ENCODE measurements around the gene LRRC51.

The LRRC51 gene

DNA sequence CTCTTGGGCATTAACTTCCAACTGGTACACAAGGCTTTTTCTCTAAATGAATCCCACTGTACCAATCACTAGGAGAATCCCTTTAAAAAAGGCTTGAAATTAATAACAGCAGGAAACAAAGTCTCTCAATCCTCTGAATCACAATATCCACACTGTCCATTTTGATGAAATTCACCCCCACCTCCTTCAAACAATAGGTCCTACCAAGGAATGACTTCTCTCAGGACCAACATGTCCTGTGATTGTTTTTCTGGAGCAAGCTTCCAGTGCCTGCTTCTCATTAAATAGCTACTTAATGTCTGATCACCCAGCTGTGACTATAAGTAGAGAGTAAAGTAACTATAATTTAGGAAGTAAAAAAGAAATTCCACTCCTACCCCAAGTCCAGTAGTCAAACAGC, 13.4 kb upstream of the LRRC51 start:
- Histone ChIP-seq H4K20me1 (ENCODE audit: insufficient read depth, low read length, poor library complexity, severe bottlenecking) (peaks cover 47% of the 10 kb centered on the region), H3F3A (ENCODE audit: low read depth) (no peaks in the 10 kb centered on the region), H3K79me2 (ENCODE audit: insufficient read depth, low read length) (peaks cover 91% of the 10 kb centered on the region), H3K36me3 (ENCODE audit: insufficient read depth, low read length) (peaks cover 40% of the 10 kb centered on the region; the same call in 1 of the 2 replicates), H3K4me3 (ENCODE audit: low read length, poor library complexity, severe bottlenecking) (no peak overlapping the region), H2AFZ (ENCODE audit: low read length) (no peak overlapping the region), H3K9me3 (ENCODE audit: insufficient read depth, low read depth, low read length) (no peaks in the 10 kb centered on the region), H3K9me2 (replicated peaks; ENCODE audit: low read depth, low read length) (no peaks in the 10 kb centered on the region), H3K9ac (ENCODE audit: low read depth, low read length, poor library complexity, severe bottlenecking) (no peak overlapping the region), H3K4me1 (ENCODE audit: insufficient read depth, low read length, poor library complexity, severe bottlenecking) (peaks cover 24% of the 10 kb centered on the region), H3K27me3 (ENCODE audit: insufficient read depth, low read length, poor library complexity, severe bottlenecking) (no peaks in the 10 kb centered on the region), H3K4me2 (ENCODE audit: low read depth, low read length, poor library complexity, severe bottlenecking) (no peak overlapping the region)
- TF ChIP-seq EZH2phosphoT487 (IDR thresholded peaks at IDR 0.05; ENCODE audit: borderline replicate concordance), result no peak
- TF ChIP-seq, protein P1, sequence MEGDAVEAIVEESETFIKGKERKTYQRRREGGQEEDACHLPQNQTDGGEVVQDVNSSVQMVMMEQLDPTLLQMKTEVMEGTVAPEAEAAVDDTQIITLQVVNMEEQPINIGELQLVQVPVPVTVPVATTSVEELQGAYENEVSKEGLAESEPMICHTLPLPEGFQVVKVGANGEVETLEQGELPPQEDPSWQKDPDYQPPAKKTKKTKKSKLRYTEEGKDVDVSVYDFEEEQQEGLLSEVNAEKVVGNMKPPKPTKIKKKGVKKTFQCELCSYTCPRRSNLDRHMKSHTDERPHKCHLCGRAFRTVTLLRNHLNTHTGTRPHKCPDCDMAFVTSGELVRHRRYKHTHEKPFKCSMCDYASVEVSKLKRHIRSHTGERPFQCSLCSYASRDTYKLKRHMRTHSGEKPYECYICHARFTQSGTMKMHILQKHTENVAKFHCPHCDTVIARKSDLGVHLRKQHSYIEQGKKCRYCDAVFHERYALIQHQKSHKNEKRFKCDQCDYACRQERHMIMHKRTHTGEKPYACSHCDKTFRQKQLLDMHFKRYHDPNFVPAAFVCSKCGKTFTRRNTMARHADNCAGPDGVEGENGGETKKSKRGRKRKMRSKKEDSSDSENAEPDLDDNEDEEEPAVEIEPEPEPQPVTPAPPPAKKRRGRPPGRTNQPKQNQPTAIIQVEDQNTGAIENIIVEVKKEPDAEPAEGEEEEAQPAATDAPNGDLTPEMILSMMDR (conservative IDR thresholded peaks at IDR 0.05; ENCODE audit: low read length), result no peak

DNA sequence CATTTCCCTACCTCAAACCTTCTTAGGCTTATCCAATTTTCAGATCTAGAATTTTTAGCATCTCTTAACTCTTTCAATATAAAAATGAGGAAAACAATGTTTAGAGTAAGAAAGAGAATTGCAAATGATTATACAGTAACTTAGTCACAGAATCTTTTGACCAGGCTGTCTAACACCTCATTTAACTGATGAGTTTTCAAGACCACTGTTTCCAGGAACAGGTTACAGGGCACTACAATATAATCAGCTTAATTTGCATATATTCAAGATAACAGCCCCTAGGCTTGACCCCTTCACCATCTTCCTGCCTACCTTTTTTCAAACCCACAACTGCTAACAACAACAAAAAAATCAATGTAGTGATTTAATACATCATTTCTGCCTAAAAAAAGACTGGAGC, 13.0 kb upstream of the LRRC51 start:
- Histone ChIP-seq H4K20me1 (ENCODE audit: insufficient read depth, low read length, poor library complexity, severe bottlenecking) (peaks cover 47% of the 10 kb centered on the region), H3K9me2 (replicated peaks; ENCODE audit: low read depth, low read length) (no peaks in the 10 kb centered on the region), H3K36me3 (ENCODE audit: insufficient read depth, low read length) (peaks cover 37% of the 10 kb centered on the region; the same call in 1 of the 2 replicates), H3K4me2 (ENCODE audit: low read depth, low read length, poor library complexity, severe bottlenecking) (no peak overlapping the region), H3K79me2 (ENCODE audit: insufficient read depth, low read length) (peaks cover 92% of the 10 kb centered on the region), H3K27me3 (ENCODE audit: insufficient read depth, low read length, poor library complexity, severe bottlenecking) (no peaks in the 10 kb centered on the region), H3K9ac (ENCODE audit: low read depth, low read length, poor library complexity, severe bottlenecking) (no peak overlapping the region), H3K4me3 (ENCODE audit: low read length, poor library complexity, severe bottlenecking) (no peak overlapping the region), H2AFZ (ENCODE audit: low read length) (no peak overlapping the region), H3K9me3 (ENCODE audit: insufficient read depth, low read depth, low read length) (no peaks in the 10 kb centered on the region), H3K4me1 (ENCODE audit: insufficient read depth, low read length, poor library complexity, severe bottlenecking) (peaks cover 27% of the 10 kb centered on the region), H3F3A (ENCODE audit: low read depth) (no peaks in the 10 kb centered on the region)
- TF ChIP-seq, protein P1 (conservative IDR thresholded peaks at IDR 0.05; ENCODE audit: low read length), result no peak
- TF ChIP-seq EZH2phosphoT487 (IDR thresholded peaks at IDR 0.05; ENCODE audit: borderline replicate concordance), result no peak

- Histone ChIP-seq H3K9me2 (replicated peaks; ENCODE audit: low read depth, low read length) (no peaks in the 10 kb centered on the region), H2AFZ (ENCODE audit: low read length) (no peak overlapping the region), H3K79me2 (ENCODE audit: insufficient read depth, low read length) (peaks cover 94% of the 10 kb centered on the region), H3F3A (ENCODE audit: low read depth) (no peaks in the 10 kb centered on the region), H3K9ac (ENCODE audit: low read depth, low read length, poor library complexity, severe bottlenecking) (peak overlapping the region; percentile 41), H3K36me3 (ENCODE audit: insufficient read depth, low read length) (peaks cover 34% of the 10 kb centered on the region; the same call in 1 of the 2 replicates), H3K4me2 (ENCODE audit: low read depth, low read length, poor library complexity, severe bottlenecking) (peak overlapping the region; percentile 58), H3K27me3 (ENCODE audit: insufficient read depth, low read length, poor library complexity, severe bottlenecking) (no peaks in the 10 kb centered on the region), H3K9me3 (ENCODE audit: insufficient read depth, low read depth, low read length) (no peaks in the 10 kb centered on the region), H3K4me1 (ENCODE audit: insufficient read depth, low read length, poor library complexity, severe bottlenecking) (peaks cover 33% of the 10 kb centered on the region), H4K20me1 (ENCODE audit: insufficient read depth, low read length, poor library complexity, severe bottlenecking) (peaks cover 47% of the 10 kb centered on the region), H3K4me3 (ENCODE audit: low read length, poor library complexity, severe bottlenecking) (peak overlapping the region; percentile 35)
- TF ChIP-seq, protein P1 (conservative IDR thresholded peaks at IDR 0.05; ENCODE audit: low read length), result no peak
- TF ChIP-seq EZH2phosphoT487 (IDR thresholded peaks at IDR 0.05; ENCODE audit: borderline replicate concordance), result no peak
These were observed 11.4 kb upstream of the LRRC51 start for GRCh38 chr11:72069200-72069599.
